ENCODE results near the gene OSBPL6.

DNA sequence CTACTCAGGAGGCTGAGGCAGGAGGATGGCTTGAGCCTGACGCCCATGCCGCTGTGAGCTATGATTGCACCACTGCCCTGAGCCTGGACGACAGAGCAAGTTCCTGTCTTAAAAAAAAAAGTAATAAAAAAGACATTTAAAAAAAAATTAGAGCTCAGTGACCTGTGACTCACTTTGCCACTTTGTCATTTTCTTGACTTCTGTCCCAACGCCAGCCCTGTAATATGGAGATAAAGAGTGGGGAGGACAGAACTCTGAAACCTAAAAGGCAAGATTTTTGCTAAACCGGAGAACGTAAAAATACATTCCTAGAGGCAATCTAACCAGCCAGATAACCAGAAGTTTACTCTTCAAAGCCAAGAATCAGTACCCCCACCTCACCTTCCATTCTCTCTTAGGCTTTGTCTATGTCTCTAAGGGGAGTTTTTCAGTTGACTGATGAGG, 207.7 kb downstream of the OSBPL6 start:
- no peak for TF ChIP-seq CTCF (IDR thresholded peaks at IDR 0.05 in 2 of 3, conservative IDR thresholded peaks at IDR 0.05 in 1 of 3; ENCODE audit: borderline replicate concordance in 1 of 3, insufficient read depth in 1 of 3, low read depth in 2 of 3, low read length in 2 of 3)
- TF ChIP-seq RAD21 (IDR thresholded peaks at IDR 0.05; ENCODE audit: low read depth): no peak
- no peak for TF ChIP-seq ZNF274 (IDR thresholded peaks at IDR 0.05; ENCODE audit: low read depth, low read length)
- no peak for TF ChIP-seq YY1 (IDR thresholded peaks at IDR 0.05; ENCODE audit: extremely low read depth, insufficient replicate concordance, low read depth, low read length)
- no peak for TF ChIP-seq POLR2A (IDR thresholded peaks at IDR 0.05; ENCODE audit: borderline replicate concordance, extremely low read depth, insufficient read depth, insufficient read length)
- TF ChIP-seq SP1 (IDR thresholded peaks at IDR 0.05; ENCODE audit: low read depth): no peak
- TF ChIP-seq TCF7L2 (IDR thresholded peaks at IDR 0.05; ENCODE audit: borderline replicate concordance, extremely low read depth, insufficient read depth, insufficient read length): no peak
- TF ChIP-seq, protein P1, sequence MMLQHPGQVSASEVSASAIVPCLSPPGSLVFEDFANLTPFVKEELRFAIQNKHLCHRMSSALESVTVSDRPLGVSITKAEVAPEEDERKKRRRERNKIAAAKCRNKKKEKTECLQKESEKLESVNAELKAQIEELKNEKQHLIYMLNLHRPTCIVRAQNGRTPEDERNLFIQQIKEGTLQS (IDR thresholded peaks at IDR 0.05): no peak
- TF ChIP-seq EZH2 (IDR thresholded peaks at IDR 0.05): no peak

Data from HCT116 (cell line).